Neural crest cell (in vitro differentiated cells): ENCODE data around the gene VPS52. TPM values are rescaled to one million over a fixed set of nuclear protein-coding genes. Genes with fewer than 3 reads are reported as not detected.
"Not testable (repeated sequence)": the region's sequence is repeated elsewhere in the genome, so short reads cannot be mapped to it uniquely, and the experiment has no call there.

Experiments used
- DNase-seq: peaks from one replicate; pipeline ENCODE4 v3.0.0; 2021; ENCODE audit warnings: low read depth, mixed read lengths, low spot score
- H3K27ac Mint-ChIP-seq: one replicate; pipeline ENCODE4 v1.8.0; 2021; ENCODE audit warnings: mild to moderate bottlenecking, mixed read lengths; ENCODE audit not compliant: unreplicated experiment
- H3K27me3 Mint-ChIP-seq: 2 replicates; pipeline ENCODE4 v1.8.0; 2021; ENCODE audit warnings: low read depth, mild to moderate bottlenecking, mixed read lengths
- H3K36me3 Mint-ChIP-seq: 2 replicates; pipeline ENCODE4 v1.8.0; 2021; ENCODE audit warnings: low read depth, mild to moderate bottlenecking, mixed read lengths
- H3K4me1 Mint-ChIP-seq: 2 replicates; pipeline ENCODE4 v1.8.0; 2021; ENCODE audit warnings: mixed read lengths
- H3K4me3 Mint-ChIP-seq: one replicate; pipeline ENCODE4 v1.8.0; 2021; ENCODE audit warnings: mild to moderate bottlenecking, mixed read lengths
- H3K9me3 Mint-ChIP-seq: 2 replicates; pipeline ENCODE4 v1.8.0; 2021; ENCODE audit warnings: mixed read lengths
- total RNA-seq: library from RNA; stranded (reverse); gene quantifications from 2 replicates; pipeline ENCODE4 v1.2.1, GENCODE V29; 2021
- TF ChIP-seq, protein P1 (sequence below): fragments of 200-600 bp; sonication (generic); conservative IDR thresholded peaks from 2 replicates; pipeline ENCODE4 v1.5.0; 2021; ENCODE audit warnings: antibody characterized with exemption, mild to moderate bottlenecking

The VPS52 gene
- total RNA-seq, 1 donor from 2014 or later: 53.2 TPM

- Mint-ChIP-seq H3K27ac (no peak overlapping the region), H3K9me3 (no peaks in the 10 kb centered on the region), H3K4me3 (no peak overlapping the region), H3K27me3 (peaks cover 62% of the 10 kb centered on the region), H3K36me3 (no peaks in the 10 kb centered on the region), H3K4me1 (peaks cover 8% of the 10 kb centered on the region)
- DNase-seq: no peak
- TF ChIP-seq, protein P1, sequence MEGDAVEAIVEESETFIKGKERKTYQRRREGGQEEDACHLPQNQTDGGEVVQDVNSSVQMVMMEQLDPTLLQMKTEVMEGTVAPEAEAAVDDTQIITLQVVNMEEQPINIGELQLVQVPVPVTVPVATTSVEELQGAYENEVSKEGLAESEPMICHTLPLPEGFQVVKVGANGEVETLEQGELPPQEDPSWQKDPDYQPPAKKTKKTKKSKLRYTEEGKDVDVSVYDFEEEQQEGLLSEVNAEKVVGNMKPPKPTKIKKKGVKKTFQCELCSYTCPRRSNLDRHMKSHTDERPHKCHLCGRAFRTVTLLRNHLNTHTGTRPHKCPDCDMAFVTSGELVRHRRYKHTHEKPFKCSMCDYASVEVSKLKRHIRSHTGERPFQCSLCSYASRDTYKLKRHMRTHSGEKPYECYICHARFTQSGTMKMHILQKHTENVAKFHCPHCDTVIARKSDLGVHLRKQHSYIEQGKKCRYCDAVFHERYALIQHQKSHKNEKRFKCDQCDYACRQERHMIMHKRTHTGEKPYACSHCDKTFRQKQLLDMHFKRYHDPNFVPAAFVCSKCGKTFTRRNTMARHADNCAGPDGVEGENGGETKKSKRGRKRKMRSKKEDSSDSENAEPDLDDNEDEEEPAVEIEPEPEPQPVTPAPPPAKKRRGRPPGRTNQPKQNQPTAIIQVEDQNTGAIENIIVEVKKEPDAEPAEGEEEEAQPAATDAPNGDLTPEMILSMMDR: no peak
Measured at GRCh38 chr6:33236328-33236727, 35.3 kb downstream of the VPS52 start.

DNA sequence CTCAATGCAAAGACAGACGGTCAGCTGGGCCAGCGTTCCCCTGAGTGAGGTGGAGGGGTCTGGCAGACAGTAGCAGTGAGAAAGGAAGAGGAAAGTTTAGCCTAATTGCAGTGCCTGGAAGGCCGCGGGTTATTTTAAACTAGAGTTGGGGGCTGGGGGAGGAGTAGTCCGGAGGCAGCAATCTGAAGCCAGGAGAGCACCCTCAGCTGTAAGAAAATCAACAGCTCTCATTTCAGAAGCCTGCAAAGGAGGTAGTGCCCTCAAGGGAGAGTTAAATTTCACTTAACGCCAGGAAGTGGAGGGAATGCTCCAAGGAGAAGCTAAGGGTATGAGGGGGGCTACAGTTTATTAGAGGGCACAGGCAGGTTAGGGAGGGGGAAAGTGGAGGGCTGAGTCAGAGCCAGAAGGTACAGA is 36.4 kb downstream of the VPS52 start:
- no peaks in the 10 kb centered on the region for H3K36me3 Mint-ChIP-seq
- H3K27ac Mint-ChIP-seq: no peak overlapping the region
- no peak for DNase-seq
- peaks cover 8% of the 10 kb centered on the region for H3K4me1 Mint-ChIP-seq
- TF ChIP-seq, protein P1: no peak
- H3K9me3 Mint-ChIP-seq: no peaks in the 10 kb centered on the region
- peaks cover 59% of the 10 kb centered on the region for H3K27me3 Mint-ChIP-seq
- no peak overlapping the region for H3K4me3 Mint-ChIP-seq

GRCh38 chr6:33226503-33227120 is 45.1 kb downstream of the VPS52 start:
- H3K27me3 Mint-ChIP-seq: peaks cover 64% of the 10 kb centered on the region
- H3K36me3 Mint-ChIP-seq, H3K4me1 Mint-ChIP-seq, H3K27ac Mint-ChIP-seq, DNase-seq, H3K9me3 Mint-ChIP-seq, H3K4me3 Mint-ChIP-seq: not testable (repeated sequence)

DNA sequence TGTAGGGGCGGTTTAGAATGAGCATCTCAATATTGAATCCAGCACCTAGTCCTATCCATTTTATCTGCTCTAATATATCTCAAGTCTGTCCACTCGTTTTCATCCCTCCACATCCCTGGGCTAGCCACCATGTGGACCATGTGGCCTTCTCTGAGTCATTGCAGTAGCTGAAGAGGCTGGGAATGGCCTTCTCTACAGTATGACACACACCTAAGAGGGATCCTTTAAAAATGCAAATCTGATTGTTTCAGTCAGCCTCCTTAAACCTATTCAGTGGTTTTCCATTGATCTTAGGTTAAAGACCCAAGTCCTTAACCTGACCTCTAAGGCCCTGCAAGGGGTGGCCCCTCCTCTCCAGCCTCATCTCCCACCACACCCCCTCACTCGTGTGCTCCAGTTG is 54.0 kb downstream of the VPS52 start:
- Mint-ChIP-seq H3K27me3 (peaks cover 50% of the 10 kb centered on the region), H3K9me3 (no peaks in the 10 kb centered on the region), H3K4me1 (peaks cover 9% of the 10 kb centered on the region), H3K36me3 (no peaks in the 10 kb centered on the region), H3K27ac (no peak overlapping the region), H3K4me3 (peak overlapping the region; percentile 40)
- TF ChIP-seq, protein P1: no peak
- no peak for DNase-seq

DNA sequence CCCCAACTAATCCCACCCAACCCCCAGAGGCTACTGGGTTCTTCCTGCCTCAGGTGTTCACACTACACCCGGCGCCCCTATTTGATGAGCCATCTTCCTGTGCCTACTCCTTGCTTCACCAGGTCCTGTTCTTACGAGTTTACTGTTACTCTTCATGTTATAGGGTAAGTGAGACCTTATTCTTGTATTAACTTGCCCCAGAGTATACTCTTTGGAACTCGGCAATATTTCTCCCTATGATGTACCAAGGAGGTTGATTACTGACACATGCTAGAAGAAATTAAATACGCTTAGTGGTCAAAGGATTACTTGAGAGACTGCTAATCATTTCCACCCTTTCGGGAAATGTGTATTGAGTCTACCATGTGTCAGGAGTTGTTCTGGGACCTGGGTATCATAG is 54.4 kb downstream of the VPS52 start:
- Mint-ChIP-seq H3K27me3 (peaks cover 49% of the 10 kb centered on the region), H3K4me1 (peaks cover 14% of the 10 kb centered on the region), H3K9me3 (no peaks in the 10 kb centered on the region), H3K4me3 (no peak overlapping the region), H3K36me3 (peaks cover under 1% of the 10 kb centered on the region), H3K27ac (no peak overlapping the region)
- TF ChIP-seq, protein P1: no peak
- DNase-seq: no peak

DNA sequence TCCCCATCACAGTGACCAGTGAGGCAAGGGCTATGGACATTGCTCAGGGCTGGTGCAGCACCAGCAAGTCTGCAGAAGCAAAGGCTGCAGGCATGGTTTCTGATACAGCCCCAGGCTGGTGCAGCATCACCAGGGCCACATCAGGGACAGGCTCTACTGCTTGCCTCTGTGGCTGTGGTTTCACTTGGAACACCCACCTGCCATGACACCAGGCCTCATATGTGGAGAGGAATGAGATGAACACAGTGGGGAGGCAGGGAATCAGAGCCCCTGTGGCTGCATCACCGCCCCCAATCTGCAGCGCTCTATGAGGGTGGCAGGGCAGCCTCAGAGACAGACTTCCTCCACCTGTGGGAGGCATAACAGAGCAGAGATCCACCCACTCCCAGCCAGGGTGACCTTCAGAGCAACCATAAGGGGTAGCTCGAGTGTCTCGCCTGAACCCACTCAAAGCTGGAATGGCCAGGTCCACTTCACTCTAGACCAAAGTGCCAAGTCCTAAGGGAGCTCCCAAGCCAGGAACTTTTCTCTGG is 55.5 kb downstream of the VPS52 start:
- TF ChIP-seq, protein P1: no peak
- H3K27ac Mint-ChIP-seq: no peak overlapping the region
- no peak for DNase-seq
- peak overlapping the region; percentile 92 for H3K4me3 Mint-ChIP-seq
- no peaks in the 10 kb centered on the region for H3K9me3 Mint-ChIP-seq
- peaks cover 44% of the 10 kb centered on the region for H3K27me3 Mint-ChIP-seq
- peaks cover 18% of the 10 kb centered on the region for H3K4me1 Mint-ChIP-seq
- peaks cover 3% of the 10 kb centered on the region for H3K36me3 Mint-ChIP-seq
